ENCODE results near the gene TOX2. TPM values are rescaled to one million over a fixed set of nuclear protein-coding genes. Genes with fewer than 3 reads are reported as not detected.

TOX2 gene
- total RNA-seq, 5 donors from 2014 or later (not counting 1 experiment from before 2014, with no cell fraction given): 0.38 to 3.0 (median 1.6) TPM

- no peaks in the 10 kb centered on the region for H3K9me3 ChIP-seq
- Mint-ChIP-seq H3K27me3 (peaks cover 0 to 20% of the 10 kb centered on the region in 2 donors), H3K4me1 (peaks cover 36 to 48% (median 46%) of the 10 kb centered on the region in 3 donors), H3K27ac (no peak overlapping the region), H3K9me3 (no peaks in the 10 kb centered on the region), H3K4me3 (peak overlapping the region in 1 of 3 donors; percentile 83), H3K36me3 (no peaks in the 10 kb centered on the region)
- ATAC-seq (replicated peaks in 1 of 4): no peak
- CTCF ChIA-PET: no interaction called here
- H3K27ac ChIP-seq (ENCODE audit: low read length): no peak overlapping the region
- 90% methylated on average over 10 of the region's 12 CpGs for WGBS (ENCODE audit: insufficient coverage)
- no peaks in the 10 kb centered on the region for H3K36me3 ChIP-seq (ENCODE audit: control insufficient read depth in 2 of 2, extremely low read depth in 1 of 2, insufficient read depth in 1 of 2, low read length in 1 of 2)
- H3K4me3 ChIP-seq (ENCODE audit: control insufficient read depth in 1 of 2, extremely low read depth in 1 of 2, low read length in 1 of 2): no peak overlapping the region
- H3K4me1 ChIP-seq (ENCODE audit: control insufficient read depth in 1 of 2, extremely low read depth in 1 of 2, insufficient read depth in 2 of 2, low read length in 2 of 2): peaks cover 24 to 37% of the 10 kb centered on the region in 2 experiments
- peak in 1 of 35 experiments; percentile 6 for DNase-seq
- POLR2A ChIA-PET: interaction anchor here in 1 of 2 donors (0.5 kb wide), 1 partner anchor 910 kb away, joined by 4 read pairs; no protein-coding TSS in a partner anchor
- peaks cover 0 to 56% of the 10 kb centered on the region in 2 experiments for H3K27me3 ChIP-seq (replicated peaks in 1 of 2; ENCODE audit: control insufficient read depth in 2 of 2, extremely low read depth in 1 of 2, insufficient read depth in 2 of 2, low read length in 1 of 2)
Observed at GRCh38 chr20:44020406-44021148, 105.9 kb downstream of the TOX2 start.

- no peak overlapping the region for H3K27ac ChIP-seq (ENCODE audit: low read length)
- H3K4me1 Mint-ChIP-seq: peaks cover 36 to 48% (median 46%) of the 10 kb centered on the region in 3 donors
- peaks cover 24 to 37% of the 10 kb centered on the region in 2 experiments for H3K4me1 ChIP-seq (ENCODE audit: control insufficient read depth in 1 of 2, extremely low read depth in 1 of 2, insufficient read depth in 2 of 2, low read length in 2 of 2)
- no peaks in the 10 kb centered on the region for H3K36me3 ChIP-seq (ENCODE audit: control insufficient read depth in 2 of 2, extremely low read depth in 1 of 2, insufficient read depth in 1 of 2, low read length in 1 of 2)
- WGBS (ENCODE audit: insufficient coverage): 90% methylated on average over 6 of the region's 6 CpGs
- peak overlapping the region in 1 of 3 donors; percentile 30 for H3K4me3 Mint-ChIP-seq
- H3K4me3 ChIP-seq (ENCODE audit: control insufficient read depth in 1 of 2, extremely low read depth in 1 of 2, low read length in 1 of 2): no peak overlapping the region
- H3K9me3 Mint-ChIP-seq: no peaks in the 10 kb centered on the region
- H3K9me3 ChIP-seq: no peaks in the 10 kb centered on the region
- no peak for DNase-seq
- no peak overlapping the region for H3K27ac Mint-ChIP-seq
- ChIA-PET CTCF (no interaction called here), POLR2A (no interaction called here)
- no peaks in the 10 kb centered on the region for H3K36me3 Mint-ChIP-seq
- peaks cover 0 to 56% of the 10 kb centered on the region in 2 experiments for H3K27me3 ChIP-seq (replicated peaks in 1 of 2; ENCODE audit: control insufficient read depth in 2 of 2, extremely low read depth in 1 of 2, insufficient read depth in 2 of 2, low read length in 1 of 2)
- H3K27me3 Mint-ChIP-seq: peaks cover 0 to 20% of the 10 kb centered on the region in 2 donors
- no peak for ATAC-seq (replicated peaks in 1 of 4)
Observed at GRCh38 chr20:44021186-44021585, 106.5 kb downstream of the TOX2 start.

- H3K9me3 ChIP-seq: no peaks in the 10 kb centered on the region
- H3K9me3 Mint-ChIP-seq: no peaks in the 10 kb centered on the region
- peaks cover 0 to 50% of the 10 kb centered on the region in 2 experiments for H3K27me3 ChIP-seq (replicated peaks in 1 of 2; ENCODE audit: control insufficient read depth in 2 of 2, extremely low read depth in 1 of 2, insufficient read depth in 2 of 2, low read length in 1 of 2)
- WGBS (ENCODE audit: insufficient coverage): 98% methylated on average over 9 of the region's 10 CpGs
- H3K27me3 Mint-ChIP-seq: peaks cover 0 to 21% of the 10 kb centered on the region in 2 donors
- H3K4me3 ChIP-seq (ENCODE audit: control insufficient read depth in 1 of 2, extremely low read depth in 1 of 2, low read length in 1 of 2): no peak overlapping the region
- H3K27ac ChIP-seq (ENCODE audit: low read length): no peak overlapping the region
- DNase-seq: peak in 1 of 35 experiments; percentile 10
- H3K36me3 ChIP-seq (ENCODE audit: control insufficient read depth in 2 of 2, extremely low read depth in 1 of 2, insufficient read depth in 1 of 2, low read length in 1 of 2): no peaks in the 10 kb centered on the region
- ATAC-seq (replicated peaks in 1 of 4): no peak
- CTCF ChIA-PET: no interaction called here
- H3K27ac Mint-ChIP-seq: no peak overlapping the region
- no peak overlapping the region for H3K4me3 Mint-ChIP-seq
- H3K4me1 Mint-ChIP-seq: peaks cover 37 to 44% (median 44%) of the 10 kb centered on the region in 3 donors
- POLR2A ChIA-PET: no interaction called here
- peaks cover 24 to 37% of the 10 kb centered on the region in 2 experiments for H3K4me1 ChIP-seq (ENCODE audit: control insufficient read depth in 1 of 2, extremely low read depth in 1 of 2, insufficient read depth in 2 of 2, low read length in 2 of 2)
- H3K36me3 Mint-ChIP-seq: no peaks in the 10 kb centered on the region
Observed at GRCh38 chr20:44021900-44022299, 107.2 kb downstream of the TOX2 start.

- Mint-ChIP-seq H3K9me3 (no peaks in the 10 kb centered on the region), H3K4me1 (peaks cover 39 to 45% (median 45%) of the 10 kb centered on the region in 3 donors), H3K4me3 (no peak overlapping the region), H3K36me3 (no peaks in the 10 kb centered on the region), H3K27me3 (peaks cover 0 to 21% of the 10 kb centered on the region in 2 donors), H3K27ac (no peak overlapping the region)
- peak in 1 of 35 experiments; percentile 3 for DNase-seq
- CTCF ChIA-PET: no interaction called here
- Histone ChIP-seq H3K4me3 (ENCODE audit: control insufficient read depth in 1 of 2, extremely low read depth in 1 of 2, low read length in 1 of 2) (no peak overlapping the region), H3K4me1 (ENCODE audit: control insufficient read depth in 1 of 2, extremely low read depth in 1 of 2, insufficient read depth in 2 of 2, low read length in 2 of 2) (peaks cover 24 to 37% of the 10 kb centered on the region in 2 experiments), H3K27me3 (replicated peaks in 1 of 2; ENCODE audit: control insufficient read depth in 2 of 2, extremely low read depth in 1 of 2, insufficient read depth in 2 of 2, low read length in 1 of 2) (peaks cover 0 to 45% of the 10 kb centered on the region in 2 experiments), H3K36me3 (ENCODE audit: control insufficient read depth in 2 of 2, extremely low read depth in 1 of 2, insufficient read depth in 1 of 2, low read length in 1 of 2) (no peaks in the 10 kb centered on the region), H3K9me3 (no peaks in the 10 kb centered on the region), H3K27ac (ENCODE audit: low read length) (no peak overlapping the region)
- POLR2A ChIA-PET: no interaction called here
- no peak for ATAC-seq (replicated peaks in 1 of 4)
- 90% methylated on average over 2 of the region's 2 CpGs for WGBS (ENCODE audit: insufficient coverage)
Observed at GRCh38 chr20:44022464-44022863, 107.8 kb downstream of the TOX2 start.

- Mint-ChIP-seq H3K4me1 (peaks cover 45 to 53% (median 46%) of the 10 kb centered on the region in 3 donors), H3K27ac (no peak overlapping the region), H3K36me3 (no peaks in the 10 kb centered on the region), H3K4me3 (no peak overlapping the region), H3K9me3 (no peaks in the 10 kb centered on the region), H3K27me3 (peaks cover 0 to 27% of the 10 kb centered on the region in 2 donors)
- CTCF ChIA-PET: interaction anchor here in 1 of 2 donors (0.6 kb wide), 2 partner anchors 107 to 113 kb away, joined by 4 read pairs; no protein-coding TSS in a partner anchor
- Histone ChIP-seq H3K9me3 (no peaks in the 10 kb centered on the region), H3K36me3 (ENCODE audit: control insufficient read depth in 2 of 2, extremely low read depth in 1 of 2, insufficient read depth in 1 of 2, low read length in 1 of 2) (no peaks in the 10 kb centered on the region), H3K27me3 (replicated peaks in 1 of 2; ENCODE audit: control insufficient read depth in 2 of 2, extremely low read depth in 1 of 2, insufficient read depth in 2 of 2, low read length in 1 of 2) (peaks cover 0 to 40% of the 10 kb centered on the region in 2 experiments), H3K4me1 (ENCODE audit: control insufficient read depth in 1 of 2, extremely low read depth in 1 of 2, insufficient read depth in 2 of 2, low read length in 2 of 2) (peaks cover 32 to 37% of the 10 kb centered on the region in 2 experiments), H3K27ac (ENCODE audit: low read length) (no peak overlapping the region), H3K4me3 (ENCODE audit: control insufficient read depth in 1 of 2, extremely low read depth in 1 of 2, low read length in 1 of 2) (no peak overlapping the region)
- POLR2A ChIA-PET: interaction anchor here in 1 of 2 donors (0.7 kb wide), 1 partner anchor 75 kb away, joined by 8 read pairs; no protein-coding TSS in a partner anchor
- over 99% methylated on average over 6 of the region's 10 CpGs for WGBS (ENCODE audit: insufficient coverage)
- DNase-seq (peak in 1 of 35 experiments; percentile 11), ATAC-seq (replicated peaks in 1 of 4) (no peak)
Observed at GRCh38 chr20:44023515-44024371, 109.1 kb downstream of the TOX2 start.
